ENCODE data around the gene PSTPIP2.
"Not testable (repeated sequence)": the region's sequence is repeated elsewhere in the genome, so short reads cannot be mapped to it uniquely, and the experiment has no call there.

Gene PSTPIP2

GRCh38 chr18:45984546-45985235 is 87.4 kb downstream of the PSTPIP2 start:
- DNase-seq (ENCODE audit: low spot score): no peak

GRCh38 chr18:45981821-45982220 is 90.2 kb downstream of the PSTPIP2 start:
- DNase-seq (ENCODE audit: low spot score): no peak

GRCh38 chr18:45980229-45980628 is 91.8 kb downstream of the PSTPIP2 start:
- DNase-seq (ENCODE audit: low spot score): no peak

- DNase-seq (ENCODE audit: low spot score): peak; percentile 6
These were observed 94.0 kb downstream of the PSTPIP2 start for GRCh38 chr18:45978084-45978483.

- DNase-seq (ENCODE audit: low spot score): no peak
These were observed 95.1 kb downstream of the PSTPIP2 start for GRCh38 chr18:45976974-45977373.

DNA sequence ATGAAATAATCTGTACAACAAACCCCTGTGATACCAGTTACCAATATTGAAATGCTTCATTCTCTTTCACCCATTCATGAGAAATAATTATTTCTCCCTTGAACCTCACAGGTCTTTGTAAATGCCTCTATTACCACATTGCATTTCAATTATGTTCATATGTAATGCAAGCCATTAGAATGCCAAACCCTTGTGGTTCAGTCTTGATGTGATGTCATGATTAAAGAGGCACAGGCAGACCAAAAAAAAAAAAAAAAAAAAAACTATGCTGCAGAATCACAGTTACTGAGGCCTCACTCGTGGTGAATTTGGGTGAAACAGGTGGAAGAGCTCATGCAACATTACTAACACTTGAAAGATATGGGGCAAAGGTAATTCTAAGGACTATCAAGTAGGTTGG is 95.5 kb downstream of the PSTPIP2 start:
- DNase-seq (ENCODE audit: low spot score): no peak

DNA sequence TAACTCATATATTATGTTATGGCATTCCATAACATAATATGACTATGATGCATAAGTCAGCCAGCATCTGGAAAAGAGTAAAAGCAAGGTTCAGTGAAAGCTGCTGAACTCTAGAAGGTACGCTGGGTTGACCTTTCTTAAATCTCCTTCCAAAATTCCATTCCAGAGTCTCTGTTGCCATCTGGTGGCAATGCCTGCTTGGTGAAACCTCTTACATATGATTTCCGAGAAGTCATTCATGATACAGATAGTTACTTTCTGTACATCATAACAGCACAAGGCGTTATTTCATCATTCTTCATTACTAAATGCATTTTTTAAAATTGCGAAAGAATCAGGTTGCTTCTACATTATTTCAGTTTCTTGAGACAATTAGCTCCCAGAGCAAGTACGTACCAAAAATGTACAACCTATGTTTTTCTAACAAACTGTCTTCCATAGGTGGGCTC is 97.9 kb downstream of the PSTPIP2 start:
- DNase-seq (ENCODE audit: low spot score): peak; percentile 83

DNA sequence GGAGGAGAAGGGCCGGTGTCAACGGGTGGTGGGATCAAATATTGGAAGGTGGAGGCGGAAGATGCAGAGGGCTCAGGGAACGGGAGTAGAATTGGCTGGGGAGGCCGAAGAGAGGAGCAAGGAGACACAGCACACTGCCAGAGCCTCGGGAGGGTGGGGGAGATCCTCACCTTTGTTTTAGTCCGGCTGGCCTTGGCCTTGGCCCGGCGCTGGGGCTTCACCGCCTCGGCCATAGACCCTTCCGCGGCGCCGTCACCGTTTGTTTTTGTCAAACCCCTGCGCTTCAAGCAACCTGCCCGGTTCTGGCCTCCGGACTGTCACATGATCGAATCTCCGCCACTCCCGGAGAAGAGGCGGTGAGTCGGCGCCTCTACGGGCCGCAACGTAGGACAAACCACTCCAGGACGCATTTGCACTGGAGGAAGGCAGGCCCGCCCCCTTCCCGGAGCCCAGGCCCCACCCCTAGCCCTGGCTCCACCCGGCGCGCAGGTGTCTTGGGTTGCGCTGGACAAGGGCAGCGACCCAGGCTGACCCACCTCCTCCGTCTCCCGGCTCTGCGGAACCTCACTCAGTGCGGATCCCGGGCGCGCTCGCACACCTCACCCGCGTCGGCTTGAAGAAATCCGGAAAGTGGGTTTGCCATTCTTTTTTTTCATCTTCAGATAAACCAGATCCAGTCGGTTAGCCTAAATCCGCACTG is 104.9 kb downstream of the PSTPIP2 start, which contains the start of gene EPG5:
EPG5 (minus strand) TSS at position 323 of the 700 bp plus-strand sequence; CDS start at position 233, 90 bp downstream.
- peak; percentile 92 for DNase-seq (ENCODE audit: low spot score)

GRCh38 chr18:45964913-45965312 is 107.1 kb downstream of the PSTPIP2 start:
- DNase-seq (ENCODE audit: low spot score): not testable (repeated sequence)

- DNase-seq (ENCODE audit: low spot score): no peak
These were observed 109.2 kb downstream of the PSTPIP2 start for GRCh38 chr18:45962866-45963265.

DNA sequence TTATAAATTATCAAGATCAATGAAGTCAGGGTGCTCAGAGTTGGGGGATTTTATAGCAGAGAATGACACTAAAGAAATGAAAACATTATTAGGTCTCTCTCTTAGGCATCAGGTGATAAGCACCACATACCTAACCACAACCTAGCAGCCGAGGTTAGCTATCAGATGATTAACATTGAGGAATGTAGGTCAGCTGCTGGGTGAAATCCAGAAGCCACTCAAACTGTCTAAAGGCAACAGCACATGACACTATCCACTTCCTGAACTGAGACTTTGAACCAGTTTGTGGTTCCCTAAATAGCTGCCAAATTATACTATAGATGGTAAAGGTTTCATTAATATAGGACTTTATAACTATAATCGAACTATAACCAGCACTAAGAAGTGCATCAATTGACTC is 109.6 kb downstream of the PSTPIP2 start:
- peak; percentile 63 for DNase-seq (ENCODE audit: low spot score)

DNA sequence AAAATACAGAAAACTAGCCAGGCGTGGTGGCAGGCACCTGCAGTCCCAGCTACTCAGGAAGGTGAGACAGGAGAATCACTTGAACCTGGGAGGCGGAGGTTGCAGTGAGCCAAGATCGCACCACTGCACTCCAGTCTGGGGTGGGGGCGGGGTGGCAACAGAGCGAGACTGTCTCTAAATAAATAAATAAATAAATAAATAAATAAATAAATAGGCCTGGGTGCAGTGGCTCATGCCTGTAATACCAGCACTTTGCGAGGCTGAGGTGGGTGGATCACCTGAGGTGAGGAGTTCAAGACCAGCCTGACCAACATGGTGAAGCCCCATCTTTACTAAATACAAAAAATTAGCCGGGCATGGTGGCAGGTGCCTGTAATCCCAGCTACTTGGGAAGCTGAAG is 112.6 kb downstream of the PSTPIP2 start:
- DNase-seq (ENCODE audit: low spot score): not testable (repeated sequence)

DNA sequence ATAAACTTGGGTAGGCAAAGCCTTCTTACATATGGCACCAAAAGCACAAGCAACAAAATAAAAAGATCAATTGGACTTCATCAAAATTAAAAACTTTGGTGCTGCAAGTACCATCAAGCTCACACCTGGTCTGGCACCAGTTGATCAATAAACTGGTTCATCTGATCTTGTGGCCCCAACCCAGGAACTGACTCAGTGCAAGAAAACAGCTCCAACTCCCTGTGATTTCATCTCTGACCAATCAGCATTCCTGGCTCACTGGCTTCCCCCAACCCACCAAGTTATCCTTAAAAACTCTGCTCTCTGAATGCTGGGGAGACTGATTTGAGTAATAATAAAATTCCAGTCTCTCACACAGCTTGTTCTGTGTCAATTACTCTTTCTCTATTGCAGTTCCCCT is 113.3 kb downstream of the PSTPIP2 start:
- no peak for DNase-seq (ENCODE audit: low spot score)

DNA sequence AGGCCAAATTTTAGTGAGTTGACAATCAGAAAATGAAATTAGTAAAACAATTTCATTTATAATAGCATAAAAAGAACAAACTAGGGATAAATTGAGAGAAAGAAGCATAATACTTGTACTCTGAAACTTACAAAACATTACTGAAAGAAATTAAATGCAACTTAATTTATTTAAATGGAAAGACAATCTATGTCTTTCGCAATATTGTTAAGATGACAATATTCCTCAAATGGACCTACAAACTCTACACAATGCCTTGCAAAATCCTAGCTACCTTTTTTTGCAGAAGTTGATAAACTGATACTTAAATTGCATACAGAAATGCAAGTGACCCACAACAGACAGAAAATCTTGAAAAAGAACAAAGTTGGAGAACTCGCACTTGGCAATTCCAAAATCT is 114.0 kb downstream of the PSTPIP2 start:
- no peak for DNase-seq (ENCODE audit: low spot score)

GRCh38 chr18:45957100-45957499 is 115.0 kb downstream of the PSTPIP2 start:
- no peak for DNase-seq (ENCODE audit: low spot score)

DNA sequence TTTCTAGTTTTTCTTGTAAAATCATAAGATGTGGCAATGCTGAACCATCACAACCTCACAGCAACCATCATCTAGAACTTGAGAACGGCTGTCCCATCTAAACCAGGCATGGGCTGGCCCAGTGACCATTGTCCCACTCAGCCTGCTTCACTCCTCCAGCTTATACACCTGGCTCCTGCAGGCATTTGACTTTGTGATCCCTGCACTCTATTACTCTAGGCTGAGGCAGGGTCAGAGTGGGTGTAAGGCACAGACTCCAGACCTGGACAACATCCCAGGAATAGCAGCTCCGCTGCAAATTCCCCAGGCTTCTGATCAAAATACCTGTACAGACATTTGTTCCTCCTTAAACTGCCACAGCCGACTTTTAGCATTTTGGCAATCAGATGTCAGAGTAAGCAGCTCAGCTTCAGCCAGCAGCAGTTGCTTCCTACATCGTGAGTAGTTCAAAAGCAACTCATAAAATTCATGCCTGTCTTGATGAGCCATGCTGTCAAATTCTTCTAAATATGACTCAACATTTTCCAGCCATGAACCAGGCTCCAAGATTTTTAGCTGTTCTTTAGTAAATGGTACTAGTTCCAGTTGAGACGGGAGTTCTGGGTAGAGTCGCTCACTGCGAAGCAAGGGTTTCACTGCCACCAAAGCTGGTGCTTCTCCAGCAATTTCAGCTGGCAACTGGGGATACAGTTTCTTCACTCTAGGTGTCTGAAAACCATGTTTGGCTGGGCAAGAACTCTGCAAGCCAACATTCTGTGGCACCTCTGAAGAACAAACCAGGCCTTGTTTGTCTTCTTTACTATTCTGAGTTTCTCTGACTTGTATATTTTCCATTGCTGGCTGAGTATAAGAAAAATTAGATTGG is 117.8 kb downstream of the PSTPIP2 start:
- DNase-seq (ENCODE audit: low spot score): no peak

DNA sequence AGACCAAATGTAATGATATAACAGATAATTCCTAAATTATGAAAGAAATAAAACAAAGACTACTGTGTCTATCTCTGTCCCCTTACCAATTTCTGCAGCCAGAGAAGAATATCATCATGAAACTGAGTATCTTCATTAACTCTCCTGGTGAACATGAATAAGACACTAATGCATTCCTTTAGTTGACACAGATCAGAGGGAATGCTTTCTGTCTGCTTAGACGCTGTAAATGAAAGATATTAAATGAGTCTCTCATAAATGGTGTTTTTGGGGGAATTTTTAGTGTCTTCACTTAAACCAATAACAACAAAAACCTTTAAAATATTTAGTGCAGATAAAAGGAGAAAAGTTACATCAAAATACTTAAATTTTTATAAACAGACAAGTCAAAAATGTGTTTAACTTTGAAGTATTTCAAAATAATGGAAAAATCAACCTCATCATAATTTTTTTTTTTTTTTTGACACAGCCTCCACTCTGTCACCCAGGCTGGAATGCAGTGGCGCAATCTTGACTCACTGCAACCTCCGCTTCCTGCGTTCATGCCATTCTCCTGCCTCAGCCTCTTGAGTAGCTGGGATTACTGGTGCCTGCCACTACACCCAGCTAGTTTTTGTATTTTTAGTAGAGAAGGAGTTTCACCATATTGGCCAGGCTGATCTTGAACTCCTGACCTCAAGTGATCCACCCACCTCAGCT is 120.9 kb downstream of the PSTPIP2 start:
- no peak for DNase-seq (ENCODE audit: low spot score)

GRCh38 chr18:45945669-45946068 is 126.4 kb downstream of the PSTPIP2 start:
- DNase-seq (ENCODE audit: low spot score): no peak

DNA sequence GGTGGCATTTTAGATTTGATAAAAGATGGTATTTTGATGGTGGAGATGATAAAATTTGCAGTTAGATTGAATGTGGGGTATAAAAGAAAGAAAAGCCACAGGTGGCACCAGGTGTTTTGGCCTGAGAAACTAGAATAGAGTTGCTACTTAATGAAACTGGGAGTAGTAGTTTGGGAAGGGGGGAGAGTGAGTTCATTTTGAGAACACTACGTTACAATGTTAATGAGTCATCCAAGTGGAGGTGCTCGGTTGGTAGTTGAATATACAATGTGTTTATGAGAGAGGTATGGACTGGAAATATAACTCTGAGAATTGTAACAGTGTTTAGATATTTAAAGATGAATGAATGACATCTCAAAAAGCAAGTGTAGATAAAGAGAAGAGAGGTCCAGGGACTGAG is 131.3 kb downstream of the PSTPIP2 start:
- no peak for DNase-seq (ENCODE audit: low spot score)

GRCh38 chr18:45939236-45939635 is 132.8 kb downstream of the PSTPIP2 start:
- DNase-seq (ENCODE audit: low spot score): no peak

DNA sequence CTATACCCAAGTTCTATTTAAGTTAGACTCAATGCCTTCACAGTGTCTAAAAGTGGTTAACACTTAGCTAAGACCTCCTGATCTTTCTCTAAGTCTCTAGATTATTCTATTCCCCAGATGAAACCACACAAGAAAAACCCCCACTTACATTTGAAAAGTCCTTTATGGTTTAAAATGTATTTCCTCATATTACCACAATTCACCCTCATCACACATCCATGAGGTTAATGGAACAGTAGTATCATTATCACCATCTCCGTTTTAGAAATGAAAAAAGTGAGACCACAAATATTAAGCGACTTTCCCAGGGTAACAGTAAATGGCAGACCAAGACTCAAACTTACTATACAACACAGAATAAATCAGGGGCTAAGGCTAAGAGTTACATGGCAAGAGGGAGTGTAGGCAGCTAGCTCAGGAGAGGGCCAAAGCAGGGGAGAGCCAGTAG is 133.5 kb downstream of the PSTPIP2 start:
- DNase-seq (ENCODE audit: low spot score): no peak

All from pons (tissue), 1 donor.